ENCODE data around the gene ZNF814. TPM values are rescaled to one million over a fixed set of nuclear protein-coding genes. Genes with fewer than 3 reads are reported as not detected.

The ZNF814 gene
- total RNA-seq, 1 donor from 2014 or later = 13.3 TPM

GRCh38 chr19:57819475-57820148 lies 69.2 kb downstream of the ZNF814 start:
- Histone ChIP-seq H3K27me3 (no peaks in the 10 kb centered on the region), H3K4me1 (peaks cover 37% of the 10 kb centered on the region), H3K4me3 (peak overlapping the region; percentile 60 to 96), H3K27ac (peak overlapping the region; percentile 82), H3K9me3 (no peaks in the 10 kb centered on the region), H3K36me3 (no peaks in the 10 kb centered on the region)
- DNase-seq (ENCODE audit: extremely low spot score in 2 of 2) = no peak
- TF ChIP-seq POLR2A (IDR thresholded peaks at IDR 0.05) (no peak), CTCF (IDR thresholded peaks at IDR 0.05) (no peak), POLR2AphosphoS5 (IDR thresholded peaks at IDR 0.05; ENCODE audit: insufficient read depth in 1 of 2, low read depth in 1 of 2) (peak; percentile 76 to 94)
- intact Hi-C loops (cut with DNase I) = no loop called here

- H3K9me3 ChIP-seq = no peaks in the 10 kb centered on the region
- H3K27me3 ChIP-seq = no peaks in the 10 kb centered on the region
- TF ChIP-seq CTCF (IDR thresholded peaks at IDR 0.05) = no peak
- TF ChIP-seq POLR2AphosphoS5 (IDR thresholded peaks at IDR 0.05; ENCODE audit: insufficient read depth in 1 of 2, low read depth in 1 of 2) = no peak
- TF ChIP-seq POLR2A (IDR thresholded peaks at IDR 0.05) = no peak
- no peak overlapping the region for H3K27ac ChIP-seq
- DNase-seq (ENCODE audit: extremely low spot score in 2 of 2) = no peak
- H3K4me1 ChIP-seq = peaks cover 40% of the 10 kb centered on the region
- no peaks in the 10 kb centered on the region for H3K36me3 ChIP-seq
- H3K4me3 ChIP-seq = no peak overlapping the region
- intact Hi-C loops (cut with DNase I) = no loop called here
Observed at GRCh38 chr19:57818378-57818777, 70.5 kb downstream of the ZNF814 start.

- Histone ChIP-seq H3K36me3 (no peaks in the 10 kb centered on the region), H3K27me3 (no peaks in the 10 kb centered on the region), H3K4me1 (peaks cover 40% of the 10 kb centered on the region), H3K27ac (no peak overlapping the region), H3K9me3 (no peaks in the 10 kb centered on the region), H3K4me3 (no peak overlapping the region)
- no peak for DNase-seq (ENCODE audit: extremely low spot score in 2 of 2)
- TF ChIP-seq POLR2A (IDR thresholded peaks at IDR 0.05) (no peak), CTCF (IDR thresholded peaks at IDR 0.05) (no peak), POLR2AphosphoS5 (IDR thresholded peaks at IDR 0.05; ENCODE audit: insufficient read depth in 1 of 2, low read depth in 1 of 2) (no peak)
- intact Hi-C loops (cut with DNase I) = no loop called here
Observed at GRCh38 chr19:57817976-57818375, 70.9 kb downstream of the ZNF814 start.

- intact Hi-C loops (cut with DNase I) = no loop called here
- no peak overlapping the region for H3K27ac ChIP-seq
- no peak for DNase-seq (ENCODE audit: extremely low spot score in 2 of 2)
Observed at GRCh38 chr19:57816652-57817051, 72.2 kb downstream of the ZNF814 start.

More at GRCh38 chr19:57816652-57817051, 72.2 kb downstream of the ZNF814 start:
- TF ChIP-seq CTCF (IDR thresholded peaks at IDR 0.05) (no peak), POLR2AphosphoS5 (IDR thresholded peaks at IDR 0.05; ENCODE audit: insufficient read depth in 1 of 2, low read depth in 1 of 2) (no peak), POLR2A (IDR thresholded peaks at IDR 0.05) (no peak)
- no peaks in the 10 kb centered on the region for H3K9me3 ChIP-seq
- H3K36me3 ChIP-seq = no peaks in the 10 kb centered on the region
- no peaks in the 10 kb centered on the region for H3K27me3 ChIP-seq
- H3K4me3 ChIP-seq = no peak overlapping the region
- peaks cover 44% of the 10 kb centered on the region for H3K4me1 ChIP-seq

All from vagina (tissue), 2 donors.